ENCODE measurements around the gene TPST2.

The TPST2 gene

DNA sequence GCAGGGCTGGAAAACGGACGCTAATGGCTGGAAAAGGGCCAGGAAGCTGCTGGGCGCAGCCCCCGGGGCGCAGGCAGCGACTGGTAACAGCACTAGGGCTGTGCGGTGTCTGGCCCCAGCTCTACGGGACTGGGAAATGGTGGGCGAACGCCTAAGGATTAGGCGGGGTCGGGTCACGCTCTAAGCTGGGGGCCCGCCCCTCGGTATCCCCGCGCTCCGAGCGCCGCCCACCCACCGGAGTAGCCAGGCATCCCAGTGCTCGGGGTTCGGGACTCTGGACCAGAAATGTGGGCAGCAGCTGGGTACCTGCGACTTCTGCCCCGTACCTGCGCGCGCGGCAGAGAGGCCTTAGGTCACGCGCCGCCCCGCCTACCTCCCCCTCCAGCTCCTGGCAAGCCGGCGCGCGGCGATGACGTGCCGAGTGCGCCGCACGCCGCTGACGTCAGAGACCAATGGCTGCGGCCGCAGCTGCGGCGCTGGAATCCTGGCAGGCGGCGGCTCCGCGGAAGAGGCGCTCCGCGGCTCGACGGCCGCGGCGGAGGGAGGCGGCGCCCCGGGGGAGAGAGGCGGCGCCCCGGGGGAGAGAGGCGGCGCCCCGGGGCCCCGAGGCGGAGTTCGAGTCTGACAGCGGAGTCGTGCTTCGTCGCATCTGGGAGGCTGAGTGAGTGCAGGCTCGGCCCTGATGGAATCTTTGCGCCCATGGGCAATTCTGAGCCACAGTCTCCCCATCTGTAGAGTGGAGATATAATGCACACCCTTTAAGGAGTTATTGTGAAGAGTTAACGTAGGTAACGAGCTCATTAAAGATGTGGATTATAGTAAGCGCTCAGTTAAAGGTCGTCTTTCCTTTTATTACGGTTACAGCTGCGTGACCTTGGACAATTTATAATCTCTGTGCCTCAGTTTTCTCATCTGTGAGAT lies 106.2 kb downstream of the TPST2 start, which contains the start of the genes HPS4 and SRRD:
Gene HPS4, minus strand, starts transcription at position 345 of the 921 bp plus-strand sequence. CDS start 2,021 bp downstream, outside the sequence.
Gene SRRD, plus strand, starts transcription at position 439 of the 921 bp plus-strand sequence. Its CDS starts 14 bp downstream, at position 453.
- no peak for TF ChIP-seq CTCF (IDR thresholded peaks at IDR 0.05)
- peak within 1 kb of the TSS; percentile 95 to 99 for H3K27ac ChIP-seq
- H3K4me3 ChIP-seq, result peak within 1 kb of the TSS; percentile 100
- peak; percentile 88 for DNase-seq (ENCODE audit: low spot score)

- TF ChIP-seq CTCF (IDR thresholded peaks at IDR 0.05), result no peak
- peak overlapping the region; percentile 100 for H3K4me3 ChIP-seq
- H3K27ac ChIP-seq, result peak overlapping the region; percentile 95 to 99
- DNase-seq (ENCODE audit: low spot score), result no peak
These were observed 106.9 kb downstream of the TPST2 start for GRCh38 chr22:26483043-26483438.

DNA sequence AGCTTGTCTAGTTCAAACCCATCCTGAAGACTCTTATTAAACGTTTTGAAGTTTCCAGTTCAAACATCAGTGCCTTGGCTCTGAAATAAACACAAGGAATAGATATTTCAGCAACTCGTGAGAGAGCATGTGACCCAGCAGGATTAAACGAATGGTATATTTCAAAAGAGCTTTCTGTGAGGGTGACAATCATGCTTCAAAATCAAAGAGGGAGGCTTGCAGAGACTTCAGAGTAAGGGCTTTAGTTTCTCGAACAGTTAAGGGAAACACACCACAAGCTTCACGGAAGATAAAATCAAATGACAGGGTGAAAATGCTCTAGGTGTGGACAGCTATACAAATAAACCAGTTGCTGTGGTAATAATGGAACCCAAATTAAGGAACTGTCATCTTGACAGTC lies 107.8 kb downstream of the TPST2 start:
- no peak for TF ChIP-seq CTCF (IDR thresholded peaks at IDR 0.05)
- DNase-seq (ENCODE audit: low spot score), result no peak
- Histone ChIP-seq H3K27ac (no peak overlapping the region), H3K4me3 (no peak overlapping the region)

- Histone ChIP-seq H3K4me3 (no peak overlapping the region), H3K27ac (no peak overlapping the region)
- no peak for DNase-seq (ENCODE audit: low spot score)
- TF ChIP-seq CTCF (IDR thresholded peaks at IDR 0.05), result no peak
These were observed 108.2 kb downstream of the TPST2 start for GRCh38 chr22:26481694-26482093.

DNA sequence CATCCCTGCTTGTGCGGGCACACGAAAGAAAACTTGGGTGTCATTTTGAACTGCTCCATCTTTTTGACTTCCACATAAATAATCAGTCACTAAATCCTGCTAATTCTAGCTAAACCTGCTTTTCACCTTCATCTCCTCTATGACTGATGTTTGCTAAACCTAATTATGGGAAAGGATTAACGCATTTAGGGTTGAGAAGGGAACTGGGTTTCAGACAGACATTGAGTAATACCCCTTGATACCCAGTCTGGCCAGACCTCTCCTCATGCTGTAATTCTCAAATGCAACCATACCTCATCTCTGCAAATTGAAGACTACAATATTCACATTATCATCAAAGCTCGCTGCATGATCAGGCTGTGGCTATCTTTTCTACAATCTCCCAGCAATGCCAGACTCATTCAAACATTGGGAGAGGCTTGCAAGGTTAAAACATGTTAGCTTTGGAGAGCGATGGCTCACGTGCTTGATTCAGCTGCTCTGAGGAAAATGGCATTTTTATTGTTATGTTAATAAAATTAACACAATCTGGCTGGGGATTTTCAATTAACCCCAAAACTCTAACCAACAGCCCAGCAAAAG lies 108.7 kb downstream of the TPST2 start:
- DNase-seq (ENCODE audit: low spot score), result no peak
- no peak for TF ChIP-seq CTCF (IDR thresholded peaks at IDR 0.05)
- Histone ChIP-seq H3K27ac (no peak overlapping the region), H3K4me3 (peak overlapping the region; percentile 5)

DNA sequence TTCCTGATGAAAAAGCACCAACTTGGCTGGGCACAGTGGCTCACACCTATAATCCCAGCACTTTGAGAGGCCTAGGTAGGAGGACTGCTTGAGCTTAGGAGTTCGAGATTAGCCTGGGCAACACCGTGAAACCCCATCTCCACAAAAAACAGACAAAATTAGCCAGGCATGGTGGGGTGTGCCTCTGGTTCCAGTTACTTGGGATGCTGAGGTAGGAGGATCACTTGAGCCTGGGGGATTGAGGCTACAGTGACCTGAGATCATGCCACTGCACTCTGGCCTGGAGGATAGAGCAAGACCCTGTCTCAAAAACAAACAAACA lies 109.4 kb downstream of the TPST2 start:
- TF ChIP-seq CTCF (IDR thresholded peaks at IDR 0.05), result no peak
- Histone ChIP-seq H3K4me3 (no peak overlapping the region), H3K27ac (no peak overlapping the region)
- DNase-seq (ENCODE audit: low spot score), result no peak
